Aorta (tissue), 5 donors: ENCODE measurements around the gene LRMDA. TPM values are rescaled to one million over a fixed set of nuclear protein-coding genes. Genes with fewer than 3 reads are reported as not detected.
A peak's percentile ranks its signal among the peaks of the same experiment; 100 is the strongest.

Experiments
- ATAC-seq: fragments of 200-7000 bp; cut with Tn5 transposase; one replicate; pipeline ENCODE4 v1.9.1; 2022; ENCODE audit warnings: moderate library complexity; ENCODE audit not compliant: low FRiP score
- DNase-seq, 2 donors: peaks; one replicate each; pipeline ENCODE4 v3.0.0-alpha.2; 2020
- H3K27ac ChIP-seq, 2 donors: one replicate each; pipeline ENCODE4 v1.5.1; 2013; ENCODE audit warnings: low read length in 2 of 2, mild to moderate bottlenecking in 2 of 2, moderate library complexity in 2 of 2, control low read depth in 1 of 2, inconsistent platforms in 1 of 2, low read depth in 1 of 2
- H3K27me3 ChIP-seq, 2 donors: one replicate each; pipeline ENCODE4 v1.6.1; 2013; ENCODE audit warnings: control low read depth in 1 of 2, low read length in 1 of 2, mild to moderate bottlenecking in 1 of 2, moderate library complexity in 1 of 2; ENCODE audit not compliant: insufficient read depth in 2 of 2, control insufficient read depth in 1 of 2
- H3K36me3 ChIP-seq, 2 donors: one replicate each; pipeline ENCODE4 v1.6.1; 2013; ENCODE audit warnings: control low read depth in 1 of 2, low read length in 1 of 2, mild to moderate bottlenecking in 1 of 2; ENCODE audit not compliant: insufficient read depth in 2 of 2, control insufficient read depth in 1 of 2
- H3K4me1 ChIP-seq, 2 donors: one replicate each; pipeline ENCODE4 v1.6.1; 2013; ENCODE audit warnings: low read length in 2 of 2, control low read depth in 1 of 2, mild to moderate bottlenecking in 1 of 2, moderate library complexity in 1 of 2; ENCODE audit not compliant: insufficient read depth in 2 of 2, control insufficient read depth in 1 of 2
- H3K4me3 ChIP-seq, 2 donors: one replicate each; pipeline ENCODE4 v1.5.1; 2013; ENCODE audit warnings: low read length in 2 of 2, control low read depth in 1 of 2, mild to moderate bottlenecking in 1 of 2
- H3K9me3 ChIP-seq: one replicate; pipeline ENCODE4 v1.6.1; 2013; ENCODE audit warnings: mild to moderate bottlenecking, low read length; ENCODE audit not compliant: control insufficient read depth
- WGBS, 2 donors: extraction: QIAGEN DNeasy Blood & Tissue Kit; methylation state at CpG; one replicate each; pipeline ENCODE4 v1.1.7; 2013; 5-methylcytosine and 5-hydroxymethylcytosine counted together
- intact Hi-C, 2 donors: fragments of 100-400 bp; cut with DNase I; formaldehyde crosslinking; loops; one replicate each; pipeline versions ENCODE4 v1.14.2 to v1.15.0; 2022
- polyA plus RNA-seq, 2 donors: library from polyadenylated mRNA; stranded (reverse); fragments of 200-250 nt; gene quantifications; one replicate each; pipeline ENCODE4 v1.2.3, GENCODE V29; 2013
- total RNA-seq, 2 donors: library from RNA; stranded (reverse); fragmentation: NEBNext Ultra II Directional; extraction: Animal tissue kit (Norgen Biotek cat#: 25700); gene quantifications; one replicate each; pipeline ENCODE4 v1.2.1, GENCODE V29; 2021
- donor health status: healthy with polysubstance abuse.
- donor health status: Bipolar disorder and iron deficiency.
- donor health status: DM: no; HTN: no; CAD: no.
- donor health status: DM: no; HTN: no; CAD: no.
- donor health status: DM: yes; HTN: yes; CAD: no.

The LRMDA gene
- total and polyA plus RNA-seq, 4 donors: 7.4 to 25.7 (median 14.7) TPM

DNA sequence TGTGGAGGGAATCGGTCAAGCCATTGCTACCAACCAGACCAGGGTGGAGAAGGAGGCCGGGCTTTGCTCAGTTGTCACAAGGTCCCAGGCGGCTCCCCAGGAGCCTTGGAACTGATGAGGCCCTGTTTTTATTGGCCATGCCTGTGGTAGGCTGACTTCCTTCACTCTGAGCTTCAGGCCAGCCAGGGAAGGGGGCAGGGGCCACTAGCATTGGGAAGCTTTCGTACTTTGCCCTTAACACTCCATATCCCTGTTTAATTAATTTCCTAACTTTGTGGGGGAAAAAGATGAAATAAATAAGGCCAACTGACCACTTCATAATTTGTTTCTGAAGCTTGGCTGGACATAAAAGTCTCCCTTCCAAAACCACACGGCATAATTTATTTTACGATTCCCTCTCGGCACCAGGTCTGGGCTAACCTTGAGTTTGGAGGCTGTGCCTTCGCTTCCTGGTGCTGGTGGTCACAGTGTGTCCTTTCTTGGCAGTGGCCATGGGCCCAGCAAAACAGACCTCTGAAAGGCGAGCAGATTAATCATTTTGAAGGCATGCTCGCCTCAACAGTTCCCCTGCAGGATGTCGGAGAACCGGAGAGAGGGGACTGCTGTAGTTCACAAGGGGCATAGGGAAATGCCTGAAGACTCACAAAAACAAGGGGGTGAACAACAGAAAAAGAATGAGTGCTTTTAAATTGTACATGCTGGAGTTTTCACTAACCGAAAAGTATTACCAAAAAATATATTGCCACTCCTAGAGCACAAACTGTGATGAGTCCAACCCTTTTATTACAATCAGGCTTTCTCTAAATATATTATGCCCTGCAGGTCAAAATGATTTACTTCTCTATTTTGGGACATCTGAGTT is 966.0 kb downstream of the LRMDA start:
- peak overlapping the region; percentile 92 to 99 for H3K27ac ChIP-seq
- H3K36me3 ChIP-seq: no peaks in the 10 kb centered on the region
- intact Hi-C loops: loop anchor here (2.0 to 10.0 kb wide), 5 partner anchors 60 to 995 kb away; partner anchors contain the start of gene ZNF503 (in 1 of the 2)
- H3K4me3 ChIP-seq: no peak overlapping the region
- peaks cover 13 to 37% of the 10 kb centered on the region in 2 donors for H3K4me1 ChIP-seq
- 4 to 6% methylated on average over 13 of the region's 13 CpGs for WGBS, 2 donors
- ATAC-seq (peak; percentile 89), DNase-seq (peak; percentile 86 to 87)
- no peaks in the 10 kb centered on the region for H3K9me3 ChIP-seq
- no peaks in the 10 kb centered on the region for H3K27me3 ChIP-seq

DNA sequence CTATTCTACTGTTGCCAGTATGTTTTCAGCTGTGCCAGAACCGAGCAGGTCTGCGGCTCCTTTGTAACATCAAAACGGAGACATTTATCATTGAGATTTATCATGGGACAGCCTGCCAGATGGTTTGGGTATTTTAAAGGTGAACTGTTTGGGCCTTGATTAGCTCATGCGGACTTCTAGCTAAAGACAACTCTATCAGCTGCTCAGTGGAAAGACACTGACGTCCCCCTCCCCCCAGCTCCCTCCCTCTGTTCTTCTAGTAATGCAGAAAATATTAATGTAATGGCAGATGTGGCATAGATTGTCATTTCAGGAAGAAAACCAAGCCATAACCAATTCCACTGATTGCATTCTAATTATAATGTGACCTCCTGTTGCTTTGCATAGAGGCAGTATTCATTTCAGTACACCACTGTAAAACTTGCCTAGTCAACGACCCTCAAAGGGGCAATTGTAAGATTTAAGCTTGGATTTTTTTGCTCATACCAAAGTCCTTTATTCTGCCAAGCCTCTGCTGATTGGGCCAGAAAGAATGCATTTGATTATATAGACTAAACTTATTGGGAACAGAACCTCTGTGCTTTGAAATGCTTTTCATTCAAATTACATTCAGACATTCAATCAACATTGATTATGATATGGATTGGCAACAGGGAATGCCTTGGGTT is 966.8 kb downstream of the LRMDA start:
- Histone ChIP-seq H3K9me3 (no peaks in the 10 kb centered on the region), H3K4me1 (peaks cover 13 to 37% of the 10 kb centered on the region in 2 donors), H3K27me3 (no peaks in the 10 kb centered on the region), H3K4me3 (no peak overlapping the region), H3K36me3 (no peaks in the 10 kb centered on the region), H3K27ac (peak overlapping the region; percentile 76 to 78)
- no peak for ATAC-seq
- WGBS, 2 donors: 13 to 14% methylated on average over 6 of the region's 6 CpGs
- intact Hi-C loops: loop anchor here (5.0 to 10.0 kb wide), 4 partner anchors 61 to 996 kb away; partner anchors contain the start of gene ZNF503 (in 1 of the 2)
- no peak for DNase-seq

DNA sequence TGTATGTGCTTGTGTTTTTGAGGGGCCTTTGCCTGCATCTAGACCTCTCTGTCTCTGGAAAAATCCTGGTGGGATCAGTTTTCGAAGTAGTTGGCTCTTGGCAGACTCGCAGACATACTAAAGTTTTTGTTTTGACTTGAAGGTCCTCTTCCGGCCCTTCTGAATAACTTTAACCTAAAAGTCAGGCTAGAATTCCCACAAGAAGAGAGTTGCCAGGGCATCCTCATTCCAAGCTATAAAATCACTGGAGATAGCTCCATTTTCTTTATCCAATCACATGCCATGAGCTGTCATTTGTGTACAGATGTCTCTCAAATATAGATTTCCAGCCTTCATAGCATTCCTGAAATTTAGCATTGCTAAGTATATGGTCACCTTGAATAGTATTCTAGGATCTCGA is 967.8 kb downstream of the LRMDA start:
- no peaks in the 10 kb centered on the region for H3K36me3 ChIP-seq
- H3K4me3 ChIP-seq: no peak overlapping the region
- WGBS, 2 donors: 66 to 67% methylated on average over 4 of the region's 4 CpGs
- no peaks in the 10 kb centered on the region for H3K9me3 ChIP-seq
- intact Hi-C loops: loop anchor here (5.0 to 10.0 kb wide), 4 partner anchors 62 to 997 kb away; partner anchors contain the start of gene ZNF503 (in 1 of the 2)
- no peaks in the 10 kb centered on the region for H3K27me3 ChIP-seq
- no peak for ATAC-seq
- peak overlapping the region in 1 of 2 donors; percentile 29 for H3K27ac ChIP-seq
- H3K4me1 ChIP-seq: peaks cover 14 to 35% of the 10 kb centered on the region in 2 donors
- DNase-seq: no peak

DNA sequence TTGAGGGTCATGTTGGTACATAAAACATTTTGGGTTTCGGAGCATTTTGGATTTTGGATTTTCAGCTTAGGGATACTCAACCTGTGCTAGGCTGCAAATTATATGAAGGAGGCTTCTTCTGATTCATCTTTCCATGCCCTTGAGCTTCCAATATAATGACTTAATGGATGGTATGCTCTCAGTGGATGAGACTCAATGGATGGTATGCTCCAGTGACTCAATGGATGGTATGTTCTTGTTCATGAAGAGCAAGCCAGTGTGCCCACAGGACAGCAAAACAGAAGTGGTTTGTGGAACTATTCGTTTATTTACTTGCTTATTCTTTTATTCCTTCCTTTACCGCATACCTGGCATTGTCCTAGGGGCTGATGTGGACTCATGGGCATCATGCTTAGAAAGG is 969.6 kb downstream of the LRMDA start:
- Histone ChIP-seq H3K4me3 (no peak overlapping the region), H3K36me3 (no peaks in the 10 kb centered on the region), H3K27ac (no peak overlapping the region), H3K9me3 (no peaks in the 10 kb centered on the region), H3K4me1 (peaks cover 9 to 28% of the 10 kb centered on the region in 2 donors), H3K27me3 (no peaks in the 10 kb centered on the region)
- DNase-seq (no peak), ATAC-seq (no peak)
- 95 to 99% methylated on average over 3 of the region's 3 CpGs for WGBS, 2 donors
- intact Hi-C loops: loop anchor here in 1 of 2 donors (5.0 kb wide), 1 partner anchor 91 kb away; no protein-coding TSS in a partner anchor

DNA sequence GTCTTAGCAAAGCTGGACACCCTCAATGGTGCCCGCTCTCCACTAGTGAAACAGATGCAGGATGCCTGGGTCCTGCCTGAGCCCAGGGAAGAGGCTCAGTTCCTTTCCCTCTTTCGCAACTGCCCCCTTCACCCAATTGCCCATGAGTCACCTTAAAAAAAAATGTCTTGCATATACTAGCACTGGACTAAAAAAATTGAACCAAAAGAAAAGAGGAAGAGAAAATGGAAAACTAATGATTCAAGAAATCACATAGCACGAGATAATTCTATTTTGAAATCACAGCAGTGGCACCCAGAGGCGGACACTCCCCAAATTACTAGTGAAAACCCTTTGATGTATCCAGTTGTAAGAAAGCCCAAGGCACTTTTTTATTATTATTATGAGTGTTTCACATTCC is 972.5 kb downstream of the LRMDA start:
- no peaks in the 10 kb centered on the region for H3K36me3 ChIP-seq
- H3K9me3 ChIP-seq: no peaks in the 10 kb centered on the region
- H3K4me1 ChIP-seq: peaks cover 3 to 18% of the 10 kb centered on the region in 2 donors
- intact Hi-C loops: loop anchor here in 1 of 2 donors (5.0 kb wide), 1 partner anchor 88 kb away; no protein-coding TSS in a partner anchor
- DNase-seq (peak in 1 of 2 donors; percentile 59), ATAC-seq (peak; percentile 61)
- no peak overlapping the region for H3K4me3 ChIP-seq
- H3K27me3 ChIP-seq: no peaks in the 10 kb centered on the region
- 38 to 44% methylated on average over 4 of the region's 4 CpGs for WGBS, 2 donors
- H3K27ac ChIP-seq: peak overlapping the region in 1 of 2 donors; percentile 68

DNA sequence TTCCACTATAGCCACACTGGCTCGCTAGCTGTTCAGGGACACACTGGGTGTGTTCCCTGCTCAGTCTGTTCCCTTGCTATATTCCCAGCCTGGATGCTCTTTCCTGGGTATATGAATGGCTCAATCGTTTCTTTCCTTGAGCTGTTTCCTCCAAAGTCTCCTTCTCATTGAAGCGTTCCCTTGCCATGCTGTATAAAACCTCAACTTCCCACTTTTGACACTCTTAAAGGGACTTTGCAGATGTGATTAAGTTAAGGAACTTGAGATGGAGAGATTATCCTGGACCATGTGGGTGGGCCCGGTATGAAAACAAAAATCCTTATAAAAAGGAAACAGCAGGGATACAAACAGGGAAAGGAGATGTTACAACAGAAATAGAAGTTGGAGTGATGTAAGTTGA is 973.1 kb downstream of the LRMDA start:
- peak overlapping the region in 1 of 2 donors; percentile 89 for H3K27ac ChIP-seq
- H3K36me3 ChIP-seq: no peaks in the 10 kb centered on the region
- DNase-seq (no peak), ATAC-seq (no peak)
- H3K9me3 ChIP-seq: no peaks in the 10 kb centered on the region
- no peak overlapping the region for H3K4me3 ChIP-seq
- peaks cover 3 to 13% of the 10 kb centered on the region in 2 donors for H3K4me1 ChIP-seq
- WGBS, 2 donors: 83 to 84% methylated on average over 4 of the region's 4 CpGs
- intact Hi-C loops: loop anchor here in 1 of 2 donors (5.0 kb wide), 1 partner anchor 88 kb away; no protein-coding TSS in a partner anchor
- no peaks in the 10 kb centered on the region for H3K27me3 ChIP-seq

DNA sequence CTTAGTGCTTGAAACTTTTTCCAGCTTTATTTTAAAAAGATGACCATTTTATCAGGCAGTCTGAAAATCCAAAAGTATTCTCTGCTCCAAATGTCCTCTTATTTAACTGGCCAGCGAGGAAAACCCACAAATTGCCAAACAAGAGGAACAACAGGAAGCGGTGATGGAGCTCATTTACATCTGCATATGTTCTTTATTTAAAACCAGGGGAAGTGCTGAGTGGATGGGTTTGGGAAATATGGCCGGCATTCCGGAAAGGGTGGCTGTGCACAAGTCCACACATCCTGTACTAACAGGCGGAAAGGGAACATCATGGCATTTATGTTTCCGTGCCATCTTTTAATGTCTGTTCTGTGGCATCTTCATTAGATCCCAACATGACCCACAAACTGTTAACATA is 974.5 kb downstream of the LRMDA start:
- H3K27ac ChIP-seq: no peak overlapping the region
- intact Hi-C loops: no loop called here
- H3K9me3 ChIP-seq: no peaks in the 10 kb centered on the region
- H3K36me3 ChIP-seq: no peaks in the 10 kb centered on the region
- DNase-seq (peak in 1 of 2 donors; percentile 46), ATAC-seq (no peak)
- WGBS, 2 donors: 97% methylated on average over 6 of the region's 6 CpGs
- H3K4me3 ChIP-seq: no peak overlapping the region
- H3K4me1 ChIP-seq: peaks cover 2 to 7% of the 10 kb centered on the region in 2 donors
- no peaks in the 10 kb centered on the region for H3K27me3 ChIP-seq

DNA sequence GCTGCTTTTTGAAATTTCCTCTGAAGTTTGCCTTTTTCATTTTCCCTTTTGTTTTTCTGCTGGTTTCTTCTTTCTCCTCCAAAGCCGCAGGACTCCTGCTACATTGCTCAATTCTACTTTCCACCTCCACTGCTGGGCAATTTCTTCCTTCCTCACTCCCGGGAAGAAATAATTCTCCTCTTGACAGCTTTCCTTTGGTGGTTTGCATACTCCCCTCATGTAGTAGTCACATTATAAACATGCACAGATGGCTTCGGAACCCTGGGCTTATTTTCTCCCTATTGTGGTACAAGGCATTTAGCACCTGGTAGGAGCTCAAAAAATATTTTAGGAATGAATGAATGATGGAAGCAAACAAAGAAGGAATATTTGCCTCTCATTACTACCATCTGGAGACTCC is 977.2 kb downstream of the LRMDA start:
- ATAC-seq: no peak
- peak overlapping the region in 1 of 2 donors; percentile 47 for H3K27ac ChIP-seq
- peaks cover 6 to 7% of the 10 kb centered on the region in 2 donors for H3K4me1 ChIP-seq
- H3K9me3 ChIP-seq: no peaks in the 10 kb centered on the region
- H3K4me3 ChIP-seq: no peak overlapping the region
- intact Hi-C loops: no loop called here
- WGBS, 2 donors: 53 to 59% methylated on average over 3 of the region's 3 CpGs
- DNase-seq: no peak
- H3K27me3 ChIP-seq: no peaks in the 10 kb centered on the region
- H3K36me3 ChIP-seq: no peaks in the 10 kb centered on the region
